GM21515 (cell line): ENCODE data around the gene SAP130.

Experiments
- ATAC-seq: cut with Tn5 transposase; IDR thresholded peaks from one replicate; pipeline ENCODE4 v1.9.1; 2021; ENCODE audit not compliant: unreplicated experiment

The SAP130 gene

DNA sequence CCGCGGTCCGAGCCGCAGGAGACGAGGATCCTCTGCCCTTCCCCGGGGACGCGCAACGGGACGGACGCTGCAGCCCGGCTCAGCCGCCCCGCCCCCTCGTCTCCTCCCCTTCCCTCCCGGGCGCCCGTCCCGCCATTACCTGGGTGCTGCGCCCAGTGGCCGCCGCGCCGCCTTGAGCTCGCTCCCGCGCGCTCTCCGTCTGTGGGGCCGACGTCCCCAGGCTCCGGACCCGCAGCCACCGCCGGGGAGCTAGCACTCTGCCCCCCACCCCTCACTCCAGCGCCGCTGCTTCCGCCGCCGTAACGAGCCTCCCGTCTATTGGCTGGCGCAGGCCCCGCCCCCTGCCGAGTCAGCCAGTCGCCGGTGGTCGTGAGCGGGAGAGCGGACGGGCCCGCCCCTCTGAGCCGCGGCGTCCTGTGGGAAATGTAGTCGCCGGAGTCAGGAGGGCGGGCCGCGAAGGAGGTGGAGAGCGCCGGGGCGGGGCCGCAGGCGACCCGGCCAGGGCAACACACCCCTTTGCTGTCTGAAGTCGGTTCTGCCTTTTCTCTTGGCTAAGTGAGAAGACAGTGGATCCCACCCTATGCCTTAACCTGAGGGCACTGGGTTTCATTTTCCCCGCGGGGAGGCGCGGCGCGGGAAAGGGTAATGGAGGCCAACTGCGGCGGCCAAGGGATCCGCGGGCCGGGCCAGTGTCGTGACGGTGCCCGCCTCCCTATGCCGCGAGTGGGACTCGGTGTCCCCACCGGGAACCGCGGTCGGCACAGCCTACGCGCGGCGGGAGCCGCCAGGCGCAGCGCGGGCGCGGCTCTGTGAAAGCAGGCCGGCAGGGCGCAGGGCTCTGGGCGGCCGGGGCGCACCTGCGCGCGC lies at the start of gene SAP130:
TSS of gene SAP130 (minus strand) at position 259 of the 867 bp plus-strand sequence. CDS start 1,767 bp downstream, outside the sequence.
- peak; percentile 76 for ATAC-seq

- no peak for ATAC-seq
These were observed 48.7 kb upstream of the SAP130 start for GRCh38 chr2:128076461-128077106.

GRCh38 chr2:128073278-128073677 lies 45.4 kb upstream of the SAP130 start:
- ATAC-seq = no peak

DNA sequence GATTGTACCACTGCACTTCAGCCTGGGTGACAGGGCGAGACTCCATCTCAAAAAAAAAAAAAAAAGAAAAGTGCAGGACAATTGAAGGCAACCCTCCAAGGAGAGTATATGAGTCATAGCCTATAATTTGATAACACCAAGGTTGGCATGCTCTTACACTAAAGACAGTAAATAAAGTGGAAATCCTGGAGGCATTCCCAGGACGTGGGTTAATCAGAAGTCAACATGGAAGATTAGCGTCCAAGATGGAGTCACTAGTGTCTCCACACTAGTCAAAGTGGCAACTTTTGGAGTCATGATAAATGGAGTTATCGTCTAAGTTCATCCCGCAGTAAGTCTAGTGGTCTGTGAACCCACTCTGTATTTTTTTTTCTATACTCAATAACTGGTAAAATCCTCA lies 41.9 kb upstream of the SAP130 start:
- no peak for ATAC-seq

DNA sequence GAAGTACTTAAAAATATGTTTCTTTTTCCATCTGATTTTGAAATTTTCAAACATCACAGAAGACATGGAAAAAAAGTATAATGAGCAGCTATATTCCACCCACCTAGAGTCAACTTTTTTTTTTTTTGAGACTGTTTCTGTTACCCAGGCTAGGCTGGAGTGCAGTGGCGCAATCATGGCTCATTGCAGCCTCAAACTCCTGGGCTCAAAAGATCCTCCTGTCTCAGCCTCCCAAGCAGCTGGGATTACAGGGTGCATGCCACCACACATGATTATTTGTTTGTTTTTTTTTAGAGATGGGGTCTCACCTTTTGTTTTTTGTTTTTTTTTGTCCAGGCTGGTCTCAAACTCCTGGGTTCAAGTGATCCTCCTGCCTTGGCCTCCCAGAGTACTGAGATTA lies 36.5 kb upstream of the SAP130 start:
- ATAC-seq = no peak

DNA sequence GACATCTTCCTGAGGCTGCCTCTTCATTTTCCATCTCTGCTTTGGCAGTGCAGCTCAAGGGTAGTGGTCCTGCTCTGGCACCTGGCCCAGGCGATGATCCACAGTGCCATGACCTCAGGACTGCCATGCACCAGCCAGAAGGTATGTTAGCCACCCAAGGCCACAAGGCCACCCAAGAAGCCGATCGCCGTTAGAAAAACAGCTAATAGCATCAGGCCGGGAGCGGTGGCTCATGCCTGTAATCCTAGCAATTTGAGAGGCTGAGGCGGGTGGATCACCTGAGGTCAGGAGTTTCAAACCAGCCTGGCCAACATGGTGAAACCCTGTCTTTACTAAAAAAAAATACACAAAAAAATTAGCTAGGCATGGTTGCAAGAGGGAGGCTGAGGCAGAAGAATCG lies 34.7 kb upstream of the SAP130 start:
- ATAC-seq = no peak

DNA sequence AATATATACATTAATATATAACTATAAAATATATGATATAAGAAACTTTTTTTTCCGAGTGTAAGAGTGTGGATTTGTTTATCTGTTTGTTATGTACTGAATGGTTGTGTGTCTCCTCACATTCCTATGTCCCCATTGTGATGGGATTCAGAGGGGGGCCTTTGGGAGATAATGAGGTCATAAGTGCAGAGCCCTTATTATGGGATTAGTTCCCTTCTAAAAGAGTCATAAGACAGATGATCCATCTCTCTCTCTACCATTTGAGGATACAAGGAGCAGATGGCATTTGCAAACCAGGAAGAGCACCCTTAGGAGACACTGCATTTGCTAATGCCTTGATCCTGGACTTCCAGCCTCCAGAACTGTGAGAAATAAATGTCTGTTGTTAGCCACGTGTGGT lies 30.3 kb upstream of the SAP130 start:
- no peak for ATAC-seq

DNA sequence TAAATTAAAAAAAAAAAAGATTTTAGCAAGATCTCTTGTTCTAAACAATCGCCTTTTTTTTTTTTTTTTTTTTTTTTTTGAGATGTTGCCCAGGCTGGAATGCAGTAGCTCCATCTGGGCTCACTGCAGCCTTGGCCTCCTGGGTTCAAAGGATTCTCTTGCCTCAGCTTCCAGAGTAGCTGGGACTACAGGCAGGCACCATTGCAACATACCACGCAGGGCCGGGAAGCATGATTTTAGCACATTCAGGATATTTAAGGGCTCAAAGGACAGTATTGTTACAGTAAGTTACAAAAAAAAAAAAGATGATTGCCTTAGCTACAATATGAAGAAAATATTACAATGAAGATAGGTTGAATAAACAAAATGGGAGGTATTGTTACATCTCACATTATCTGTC lies 29.5 kb upstream of the SAP130 start:
- ATAC-seq = no peak

GRCh38 chr2:128054104-128054885 lies 26.4 kb upstream of the SAP130 start:
- ATAC-seq = no peak

GRCh38 chr2:128053331-128053730 lies 25.5 kb upstream of the SAP130 start:
- ATAC-seq = no peak

DNA sequence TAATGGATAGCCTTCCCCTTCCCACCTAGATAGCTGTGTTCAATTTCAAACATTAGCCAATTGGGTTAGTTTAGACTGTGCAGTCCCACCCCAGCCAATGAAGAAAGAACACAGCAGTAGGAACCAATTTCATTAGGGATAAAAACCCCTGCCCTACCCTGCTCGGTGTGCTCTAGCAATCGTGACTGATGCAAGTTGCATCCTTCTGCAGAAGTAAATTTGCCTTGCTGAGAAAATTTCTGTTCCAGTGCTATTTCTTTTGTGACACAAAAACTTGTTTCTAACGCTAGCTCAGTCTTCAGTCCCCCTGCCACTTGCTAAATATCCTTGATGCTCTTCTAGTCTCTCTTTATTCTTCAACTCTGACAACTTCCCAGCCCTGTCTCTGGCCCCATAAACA lies 15.2 kb upstream of the SAP130 start:
- ATAC-seq = no peak

- no peak for ATAC-seq
These were observed 13.7 kb upstream of the SAP130 start for GRCh38 chr2:128041561-128041960.

DNA sequence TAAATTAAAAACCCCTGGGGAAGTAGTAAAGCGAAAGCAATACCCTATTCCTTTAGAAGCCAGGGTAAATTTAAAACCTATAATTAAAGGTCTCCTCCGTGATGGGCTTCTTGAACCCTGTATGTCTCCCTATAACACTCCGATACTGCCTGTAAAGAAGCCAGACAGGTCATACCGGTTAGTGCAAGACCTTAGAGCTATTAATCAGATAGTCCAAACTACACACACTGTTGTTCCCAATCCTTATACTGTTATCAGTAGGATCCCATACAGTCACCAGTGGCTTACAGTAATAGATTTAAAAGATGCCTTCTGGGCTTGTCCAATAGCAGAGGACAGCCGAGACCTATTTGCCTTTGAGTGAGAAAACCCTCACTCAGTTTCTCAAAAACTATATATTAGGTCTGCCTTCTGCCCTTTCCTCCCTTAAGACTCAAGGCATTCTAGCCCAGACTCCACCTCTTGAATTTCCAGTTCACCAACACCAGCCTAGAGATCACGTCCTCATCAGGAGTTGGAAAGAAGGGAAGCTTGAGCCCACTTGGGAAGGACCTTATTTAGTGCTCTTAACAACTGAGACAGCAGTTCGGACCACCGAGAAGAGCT lies 12.4 kb upstream of the SAP130 start:
- no peak for ATAC-seq

DNA sequence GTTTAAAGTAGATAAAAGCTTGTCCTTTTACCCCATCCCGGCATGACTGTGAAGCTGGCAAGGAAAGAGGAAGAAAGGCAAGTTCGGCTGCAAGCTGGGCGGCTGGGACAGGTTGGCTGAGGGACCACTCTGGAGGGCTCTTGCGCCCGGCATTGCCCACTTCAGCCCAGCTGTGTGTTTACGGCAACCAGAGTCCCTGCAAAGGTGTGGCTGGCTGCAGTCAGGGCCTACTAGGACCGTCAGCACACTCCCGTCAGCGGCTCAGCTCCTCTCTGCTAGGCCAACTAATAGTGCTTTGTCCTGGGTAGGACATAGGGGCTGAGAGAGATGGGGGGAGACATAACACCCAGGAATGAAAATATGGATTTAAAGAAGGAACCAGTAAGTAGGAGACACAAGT lies 11.7 kb upstream of the SAP130 start:
- ATAC-seq = no peak

DNA sequence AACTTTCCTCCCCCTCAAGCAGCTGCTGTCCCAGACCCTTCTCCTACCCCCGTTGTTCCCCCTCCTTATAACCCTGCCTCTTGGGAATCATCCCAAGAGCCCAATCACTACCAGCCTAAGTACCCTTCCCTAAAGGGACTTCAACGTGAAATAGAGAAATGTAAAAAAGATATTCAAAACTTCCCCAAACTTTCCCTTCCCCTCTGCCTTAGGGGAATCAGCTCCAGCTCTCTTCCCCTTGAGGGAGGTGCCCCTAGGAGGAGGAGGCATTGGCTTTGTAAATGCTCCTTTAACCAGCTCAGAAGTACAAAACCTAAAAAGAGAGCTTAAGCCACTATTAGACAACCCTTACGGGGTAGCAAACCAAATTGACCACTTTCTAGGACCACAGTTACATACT lies 10.6 kb upstream of the SAP130 start:
- no peak for ATAC-seq

DNA sequence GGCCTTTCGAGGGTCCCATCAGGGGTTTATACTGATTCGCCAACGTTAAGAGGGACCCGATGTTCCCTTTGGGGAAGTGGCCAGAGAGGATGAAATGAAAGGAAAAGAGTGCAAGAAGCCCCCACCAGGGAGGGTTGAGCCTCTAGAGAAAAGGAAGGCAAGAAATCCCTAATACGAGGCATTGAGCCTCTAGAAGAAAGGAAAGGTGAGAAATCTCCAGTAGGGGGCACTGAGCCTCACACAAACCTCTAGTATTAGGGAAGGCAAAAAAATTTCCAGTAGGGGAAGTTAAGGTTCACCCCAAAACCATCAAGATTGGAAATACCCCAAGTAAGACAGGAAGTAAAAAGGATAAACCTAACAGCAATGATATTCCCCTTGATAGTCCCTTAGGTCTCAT lies 9.8 kb upstream of the SAP130 start:
- ATAC-seq = no peak

GRCh38 chr2:128036748-128037607 lies 9.1 kb upstream of the SAP130 start:
- no peak for ATAC-seq

- no peak for ATAC-seq
These were observed 4.2 kb upstream of the SAP130 start for GRCh38 chr2:128032092-128032491.

GRCh38 chr2:128028668-128029054 lies 802 bp upstream of the SAP130 start:
- ATAC-seq = no peak

DNA sequence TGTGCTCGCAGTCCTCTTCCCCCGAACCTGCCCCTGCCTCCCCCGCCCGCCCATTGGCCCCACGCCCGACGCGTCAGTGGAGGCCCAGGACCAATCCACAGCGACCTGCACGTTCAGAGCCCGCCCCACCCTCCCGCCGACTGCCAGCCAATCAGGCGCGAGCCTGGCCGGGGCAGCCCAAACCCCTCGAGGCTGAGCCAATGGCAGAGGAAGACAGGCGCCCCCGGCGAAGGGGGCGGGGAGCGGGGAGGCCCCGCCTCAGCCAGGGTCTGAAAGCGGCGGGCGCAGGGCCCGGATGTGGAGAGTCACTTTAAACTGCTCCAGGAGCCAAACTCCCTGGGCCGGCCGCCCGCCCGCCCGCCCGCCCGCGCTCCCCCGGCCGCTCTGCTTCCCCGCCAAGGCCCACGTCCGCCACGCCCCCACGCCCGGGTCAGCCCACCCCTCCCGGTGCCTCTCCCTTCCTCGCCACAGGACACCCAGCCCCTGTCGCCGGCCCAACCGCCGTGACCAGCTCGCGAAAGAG lies 520 bp downstream of the SAP130 start:
- peak; percentile 77 for ATAC-seq
